Measurements from ENCODE around the gene FOXD1. TPM values are rescaled to one million over a fixed set of nuclear protein-coding genes. Genes with fewer than 3 reads are reported as not detected.

The FOXD1 gene
- total and polyA plus RNA-seq, 9 of the 15 experiments (the other 6 are each of a cell fraction or from before 2014, with no cell fraction given) = 0.03 to 0.40 (median 0.10) TPM; not detected in 4

DNA sequence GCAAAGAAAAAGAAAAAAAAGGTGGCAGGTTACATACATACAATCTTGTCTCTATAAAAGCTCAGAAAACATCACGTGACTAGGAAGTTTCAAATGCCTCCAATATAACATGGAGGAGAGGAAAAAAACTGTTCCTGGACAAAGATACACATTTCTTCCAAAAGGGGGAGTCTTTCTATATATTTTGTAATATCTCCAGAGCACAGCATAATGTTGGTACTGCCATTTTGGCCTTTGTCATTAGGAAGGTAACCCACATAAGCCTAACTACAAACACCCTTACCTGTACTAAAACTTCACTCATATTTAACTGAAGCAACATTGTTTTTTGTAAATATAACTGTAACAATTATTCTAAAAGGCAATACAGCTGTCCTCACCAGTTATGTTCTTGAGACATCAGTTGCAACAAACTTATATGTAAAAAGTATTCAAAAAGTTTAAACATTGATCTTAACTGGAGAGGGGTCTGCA, 48.4 kb upstream of the FOXD1 start (continued):
- TF ChIP-seq, protein P1, sequence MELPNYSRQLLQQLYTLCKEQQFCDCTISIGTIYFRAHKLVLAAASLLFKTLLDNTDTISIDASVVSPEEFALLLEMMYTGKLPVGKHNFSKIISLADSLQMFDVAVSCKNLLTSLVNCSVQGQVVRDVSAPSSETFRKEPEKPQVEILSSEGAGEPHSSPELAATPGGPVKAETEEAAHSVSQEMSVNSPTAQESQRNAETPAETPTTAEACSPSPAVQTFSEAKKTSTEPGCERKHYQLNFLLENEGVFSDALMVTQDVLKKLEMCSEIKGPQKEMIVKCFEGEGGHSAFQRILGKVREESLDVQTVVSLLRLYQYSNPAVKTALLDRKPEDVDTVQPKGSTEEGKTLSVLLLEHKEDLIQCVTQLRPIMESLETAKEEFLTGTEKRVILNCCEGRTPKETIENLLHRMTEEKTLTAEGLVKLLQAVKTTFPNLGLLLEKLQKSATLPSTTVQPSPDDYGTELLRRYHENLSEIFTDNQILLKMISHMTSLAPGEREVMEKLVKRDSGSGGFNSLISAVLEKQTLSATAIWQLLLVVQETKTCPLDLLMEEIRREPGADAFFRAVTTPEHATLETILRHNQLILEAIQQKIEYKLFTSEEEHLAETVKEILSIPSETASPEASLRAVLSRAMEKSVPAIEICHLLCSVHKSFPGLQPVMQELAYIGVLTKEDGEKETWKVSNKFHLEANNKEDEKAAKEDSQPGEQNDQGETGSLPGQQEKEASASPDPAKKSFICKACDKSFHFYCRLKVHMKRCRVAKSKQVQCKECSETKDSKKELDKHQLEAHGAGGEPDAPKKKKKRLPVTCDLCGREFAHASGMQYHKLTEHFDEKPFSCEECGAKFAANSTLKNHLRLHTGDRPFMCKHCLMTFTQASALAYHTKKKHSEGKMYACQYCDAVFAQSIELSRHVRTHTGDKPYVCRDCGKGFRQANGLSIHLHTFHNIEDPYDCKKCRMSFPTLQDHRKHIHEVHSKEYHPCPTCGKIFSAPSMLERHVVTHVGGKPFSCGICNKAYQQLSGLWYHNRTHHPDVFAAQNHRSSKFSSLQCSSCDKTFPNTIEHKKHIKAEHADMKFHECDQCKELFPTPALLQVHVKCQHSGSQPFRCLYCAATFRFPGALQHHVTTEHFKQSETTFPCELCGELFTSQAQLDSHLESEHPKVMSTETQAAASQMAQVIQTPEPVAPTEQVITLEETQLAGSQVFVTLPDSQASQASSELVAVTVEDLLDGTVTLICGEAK (IDR thresholded peaks at IDR 0.05) = no peak
- TF ChIP-seq, protein P1 (CRISPR knock-in tag; IDR thresholded peaks at IDR 0.05) = no peak
- TF ChIP-seq EGR1 (conservative IDR thresholded peaks at IDR 0.05) = peak; percentile 35
- 0 out of 4 replicates have a peak, but pooled peaks of 1 of the 2 experiments have one; percentile 11 for TF ChIP-seq TRIM24 (IDR thresholded peaks at IDR 0.05)
- TF ChIP-seq ZNF143 (CRISPR knock-in tag; IDR thresholded peaks at IDR 0.05) = no peak
- TF ChIP-seq TAL1 (IDR thresholded peaks at IDR 0.05) = no peak
- TF ChIP-seq CHD1 (IDR thresholded peaks at IDR 0.05; ENCODE audit: low read length) = no peak
- no peak for TF ChIP-seq TCF3 (CRISPR knock-in tag; IDR thresholded peaks at IDR 0.05)
- peak; percentile 69 for TF ChIP-seq BRD9 (IDR thresholded peaks at IDR 0.05; ENCODE audit: low read depth, partially characterized antibody)
- no peak for TF ChIP-seq TAF15 (IDR thresholded peaks at IDR 0.05; ENCODE audit: low read depth, low read length)
- no peak for TF ChIP-seq CBX1 (IDR thresholded peaks at IDR 0.05; ENCODE audit: low read depth)

Measured in K562 (cell line).